DOHH2 (cell line): ENCODE data around the gene AFAP1.

Experiments
- EZH2phosphoT487 ChIP-seq: fragments of 200-600 bp; sonication (generic); IDR thresholded peaks from 2 replicates; pipeline ENCODE4 v1.6.1; 2017; ENCODE audit warnings: borderline replicate concordance, mild to moderate bottlenecking, antibody characterized with exemption, low read length, moderate library complexity, mixed read lengths
- TF ChIP-seq, protein P1 (sequence below): fragments of 200-600 bp; sonication (generic); IDR thresholded peaks from one replicate; pipeline ENCODE4 v1.5.1; 2014; ENCODE audit warnings: antibody characterized with exemption, mild to moderate bottlenecking, low read depth, low read length; ENCODE audit not compliant: poor library complexity, severe bottlenecking

DNA sequence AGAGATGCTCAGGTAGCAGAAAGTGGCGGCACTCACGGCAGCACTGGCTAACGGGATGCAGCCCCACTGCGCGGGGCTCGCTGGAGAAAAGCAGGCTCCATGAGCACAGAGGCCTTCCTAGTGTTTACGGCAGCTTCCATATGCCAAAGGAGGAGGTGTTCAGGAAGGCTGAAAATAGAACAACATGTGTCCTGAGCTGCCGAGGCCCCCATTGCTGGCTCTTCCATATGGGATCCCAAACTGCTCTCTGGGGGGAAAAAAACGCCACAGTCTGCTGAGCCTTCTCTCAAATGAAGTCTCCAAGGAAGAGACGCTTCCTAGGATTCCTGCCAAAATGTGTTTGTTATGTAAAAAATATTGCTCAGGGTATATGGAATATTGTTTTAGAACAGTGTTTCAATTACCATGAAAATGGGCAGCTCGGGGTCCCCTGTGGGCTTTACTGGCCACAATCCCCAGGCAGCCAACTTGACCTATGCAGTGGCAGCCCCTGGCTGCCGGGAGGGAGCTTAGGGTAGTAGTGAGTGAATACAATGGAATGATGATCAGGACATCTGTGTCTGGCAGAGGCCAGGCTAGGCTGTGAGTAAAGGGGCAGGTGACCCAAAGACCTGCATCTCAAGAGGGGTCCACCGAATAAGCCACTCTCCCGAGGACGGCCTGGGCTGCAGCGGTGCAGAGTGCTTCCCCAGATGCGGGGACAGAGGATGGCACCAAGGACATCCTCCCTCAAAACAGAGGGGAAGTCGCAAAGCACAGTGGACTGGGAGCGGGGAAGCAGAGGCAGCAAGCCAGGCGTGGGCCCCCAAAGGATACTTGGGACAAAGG lies 170.1 kb downstream of the AFAP1 start:
- TF ChIP-seq, protein P1, sequence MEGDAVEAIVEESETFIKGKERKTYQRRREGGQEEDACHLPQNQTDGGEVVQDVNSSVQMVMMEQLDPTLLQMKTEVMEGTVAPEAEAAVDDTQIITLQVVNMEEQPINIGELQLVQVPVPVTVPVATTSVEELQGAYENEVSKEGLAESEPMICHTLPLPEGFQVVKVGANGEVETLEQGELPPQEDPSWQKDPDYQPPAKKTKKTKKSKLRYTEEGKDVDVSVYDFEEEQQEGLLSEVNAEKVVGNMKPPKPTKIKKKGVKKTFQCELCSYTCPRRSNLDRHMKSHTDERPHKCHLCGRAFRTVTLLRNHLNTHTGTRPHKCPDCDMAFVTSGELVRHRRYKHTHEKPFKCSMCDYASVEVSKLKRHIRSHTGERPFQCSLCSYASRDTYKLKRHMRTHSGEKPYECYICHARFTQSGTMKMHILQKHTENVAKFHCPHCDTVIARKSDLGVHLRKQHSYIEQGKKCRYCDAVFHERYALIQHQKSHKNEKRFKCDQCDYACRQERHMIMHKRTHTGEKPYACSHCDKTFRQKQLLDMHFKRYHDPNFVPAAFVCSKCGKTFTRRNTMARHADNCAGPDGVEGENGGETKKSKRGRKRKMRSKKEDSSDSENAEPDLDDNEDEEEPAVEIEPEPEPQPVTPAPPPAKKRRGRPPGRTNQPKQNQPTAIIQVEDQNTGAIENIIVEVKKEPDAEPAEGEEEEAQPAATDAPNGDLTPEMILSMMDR: no peak
- no peak for TF ChIP-seq EZH2phosphoT487
